AG09309 (cell line): Measurements from ENCODE around the gene FXYD3.
"Not testable (repeated sequence)": the region's sequence is repeated elsewhere in the genome, so short reads cannot be mapped to it uniquely, and the experiment has no call there.

Source experiments
- DNase-seq: peaks from one replicate; pipeline ENCODE4 v3.0.0-alpha.2; 2010; ENCODE audit warnings: low read depth
- H3K4me3 ChIP-seq: 2 replicates; pipeline ENCODE4 v1.5.1; 2011; ENCODE audit warnings: mild to moderate bottlenecking, low read depth, low read length, moderate library complexity; ENCODE audit not compliant: control insufficient read depth
- TF ChIP-seq, protein P1 (sequence below): IDR thresholded peaks from 2 replicates; pipeline ENCODE4 v1.5.1; 2011; ENCODE audit warnings: mild to moderate bottlenecking, low read depth, low read length, inconsistent platforms; ENCODE audit not compliant: insufficient read depth, control insufficient read depth; ENCODE audit errors: missing control alignments

Gene FXYD3

DNA sequence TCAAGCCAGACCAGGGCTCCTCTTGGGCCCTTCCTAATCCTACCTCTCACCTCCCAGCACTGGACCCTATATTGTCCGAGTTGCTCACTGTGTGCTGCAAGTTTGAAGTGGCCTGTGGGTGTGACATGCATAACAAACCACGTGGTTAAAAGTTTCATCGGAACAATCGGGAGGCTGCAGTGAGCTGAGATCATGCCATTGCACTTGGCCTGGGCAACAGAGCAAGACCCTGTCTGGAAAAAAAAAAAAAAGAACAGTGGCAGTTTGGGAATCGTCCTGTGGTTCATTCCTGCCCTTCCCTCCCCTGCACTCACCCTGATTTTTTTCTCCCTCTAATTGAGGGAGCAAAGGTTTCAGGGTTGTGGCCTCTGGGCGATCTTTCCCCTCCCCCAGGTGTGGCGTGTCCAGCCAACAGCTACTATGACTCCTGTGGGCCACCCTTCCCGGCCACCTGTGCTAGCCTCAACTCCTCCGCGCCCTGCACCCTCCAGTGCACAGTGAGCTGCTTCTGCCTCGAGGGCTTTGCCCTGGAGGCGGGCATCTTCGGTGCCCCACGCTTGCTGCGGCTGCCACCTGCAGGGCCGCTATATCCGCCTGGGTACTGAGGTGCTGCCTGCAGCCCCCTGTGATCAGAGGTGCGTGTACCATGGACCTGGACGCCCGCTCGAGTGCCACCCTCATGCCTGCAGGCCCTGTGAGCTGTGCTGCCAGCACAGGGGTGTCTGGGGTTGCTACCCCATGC is 16.3 kb upstream of the FXYD3 start:
- TF ChIP-seq, protein P1, sequence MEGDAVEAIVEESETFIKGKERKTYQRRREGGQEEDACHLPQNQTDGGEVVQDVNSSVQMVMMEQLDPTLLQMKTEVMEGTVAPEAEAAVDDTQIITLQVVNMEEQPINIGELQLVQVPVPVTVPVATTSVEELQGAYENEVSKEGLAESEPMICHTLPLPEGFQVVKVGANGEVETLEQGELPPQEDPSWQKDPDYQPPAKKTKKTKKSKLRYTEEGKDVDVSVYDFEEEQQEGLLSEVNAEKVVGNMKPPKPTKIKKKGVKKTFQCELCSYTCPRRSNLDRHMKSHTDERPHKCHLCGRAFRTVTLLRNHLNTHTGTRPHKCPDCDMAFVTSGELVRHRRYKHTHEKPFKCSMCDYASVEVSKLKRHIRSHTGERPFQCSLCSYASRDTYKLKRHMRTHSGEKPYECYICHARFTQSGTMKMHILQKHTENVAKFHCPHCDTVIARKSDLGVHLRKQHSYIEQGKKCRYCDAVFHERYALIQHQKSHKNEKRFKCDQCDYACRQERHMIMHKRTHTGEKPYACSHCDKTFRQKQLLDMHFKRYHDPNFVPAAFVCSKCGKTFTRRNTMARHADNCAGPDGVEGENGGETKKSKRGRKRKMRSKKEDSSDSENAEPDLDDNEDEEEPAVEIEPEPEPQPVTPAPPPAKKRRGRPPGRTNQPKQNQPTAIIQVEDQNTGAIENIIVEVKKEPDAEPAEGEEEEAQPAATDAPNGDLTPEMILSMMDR = no peak
- DNase-seq = no peak
- no peak overlapping the region for H3K4me3 ChIP-seq

DNA sequence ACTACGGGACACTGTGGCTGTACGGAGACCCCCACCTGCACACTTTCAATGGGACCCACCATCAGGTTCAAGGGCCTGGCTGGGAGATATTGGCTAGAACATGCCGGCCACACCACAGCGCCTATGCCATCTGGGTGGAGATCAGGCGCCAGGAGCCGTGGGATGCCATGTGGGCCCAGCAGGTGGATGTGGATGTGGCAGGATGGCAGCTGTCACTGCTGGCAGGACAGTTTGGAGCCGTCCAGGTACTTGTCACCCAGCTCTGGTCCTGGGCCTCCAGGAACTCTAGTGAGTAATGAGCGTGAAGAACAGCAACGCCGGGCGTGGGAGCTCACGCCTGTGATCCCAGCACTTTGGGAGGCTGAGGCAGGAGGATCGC is 15.7 kb upstream of the FXYD3 start:
- H3K4me3 ChIP-seq = no peak overlapping the region
- TF ChIP-seq, protein P1 = no peak
- DNase-seq = no peak

DNA sequence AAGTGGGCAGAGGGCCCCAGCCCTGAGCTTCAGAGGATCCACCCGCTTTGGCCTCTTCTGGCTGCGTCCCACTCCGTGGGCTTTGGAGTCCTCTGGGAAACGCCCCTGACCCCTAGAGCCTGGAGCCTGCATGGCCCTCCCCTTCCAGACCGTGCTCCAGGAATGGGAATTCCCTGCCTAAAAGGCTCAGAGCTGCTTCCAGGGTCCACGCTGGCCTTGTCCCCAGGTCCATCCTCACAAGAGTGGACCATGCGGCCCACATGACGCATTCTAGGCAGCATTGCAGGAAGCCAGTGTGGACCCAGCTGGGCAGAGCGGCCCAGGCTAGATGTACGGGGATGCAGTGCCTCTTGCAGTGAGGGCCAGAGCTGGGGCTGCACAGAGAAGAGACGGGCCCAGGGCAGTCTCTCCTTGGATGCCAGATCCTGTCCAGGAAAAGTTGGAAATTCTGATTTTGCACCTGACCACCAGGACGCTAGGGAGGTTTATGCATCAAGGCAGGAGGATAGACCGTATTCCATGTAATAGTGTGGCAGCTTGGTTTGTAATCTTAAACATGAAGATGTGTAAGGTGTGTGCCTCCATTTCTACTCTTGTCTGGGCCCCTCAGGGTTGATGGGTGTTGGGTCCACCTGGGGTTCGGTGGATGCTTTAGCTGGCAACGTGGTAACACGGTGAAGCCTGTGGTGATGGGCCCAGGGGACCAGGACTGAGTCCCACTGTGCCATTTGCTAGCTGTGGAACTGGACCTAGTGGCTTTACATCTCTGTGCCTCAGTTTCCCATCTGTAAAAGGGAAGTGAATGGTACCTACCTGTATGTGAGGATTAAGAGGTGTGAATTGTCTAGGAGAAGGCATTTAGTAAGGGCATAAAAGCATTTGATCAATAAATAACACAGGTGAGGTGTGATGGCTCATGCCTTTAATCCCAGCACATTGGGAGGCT is 14.8 kb upstream of the FXYD3 start:
- TF ChIP-seq, protein P1 = no peak
- no peak for DNase-seq
- no peak overlapping the region for H3K4me3 ChIP-seq

DNA sequence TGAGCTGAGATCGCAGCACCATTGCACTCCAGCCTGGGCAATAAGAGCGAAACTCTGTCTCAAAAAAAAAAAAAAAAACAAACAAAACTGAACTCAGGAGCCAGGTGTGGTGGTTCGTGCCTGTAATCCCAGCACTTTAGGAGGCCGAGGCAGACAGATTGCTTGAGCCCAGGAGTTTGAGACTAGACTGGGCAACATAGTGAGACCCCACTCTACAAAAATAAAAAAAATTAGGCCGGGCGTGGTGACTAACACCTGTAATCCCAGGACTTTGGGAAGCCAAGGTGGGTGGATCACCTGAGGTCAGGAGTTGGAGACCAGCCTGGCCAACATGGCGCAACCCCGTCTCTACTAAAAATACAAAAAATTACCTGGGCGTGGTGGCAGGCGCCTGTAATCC is 13.7 kb upstream of the FXYD3 start:
- not testable (repeated sequence) for DNase-seq, H3K4me3 ChIP-seq

DNA sequence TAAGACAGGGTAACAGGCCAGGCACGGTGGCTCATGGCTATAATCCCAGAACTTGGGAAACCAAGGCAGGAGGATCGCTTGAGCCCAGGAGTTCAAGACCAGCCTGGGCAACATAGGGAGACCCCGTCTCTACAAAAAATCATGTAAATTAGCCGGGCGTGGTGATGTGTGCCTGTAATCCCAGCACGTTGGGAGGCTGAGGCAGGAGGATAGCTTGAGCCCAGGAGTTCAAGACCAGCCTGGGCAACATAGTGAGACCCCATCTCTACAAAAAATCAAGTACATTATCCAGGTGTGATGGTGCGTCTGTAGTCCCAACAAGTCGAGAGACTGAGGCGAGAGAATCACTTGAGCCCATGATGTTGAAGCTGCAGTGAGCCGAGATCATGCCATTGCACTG is 12.0 kb upstream of the FXYD3 start:
- not testable (repeated sequence) for DNase-seq, H3K4me3 ChIP-seq

DNA sequence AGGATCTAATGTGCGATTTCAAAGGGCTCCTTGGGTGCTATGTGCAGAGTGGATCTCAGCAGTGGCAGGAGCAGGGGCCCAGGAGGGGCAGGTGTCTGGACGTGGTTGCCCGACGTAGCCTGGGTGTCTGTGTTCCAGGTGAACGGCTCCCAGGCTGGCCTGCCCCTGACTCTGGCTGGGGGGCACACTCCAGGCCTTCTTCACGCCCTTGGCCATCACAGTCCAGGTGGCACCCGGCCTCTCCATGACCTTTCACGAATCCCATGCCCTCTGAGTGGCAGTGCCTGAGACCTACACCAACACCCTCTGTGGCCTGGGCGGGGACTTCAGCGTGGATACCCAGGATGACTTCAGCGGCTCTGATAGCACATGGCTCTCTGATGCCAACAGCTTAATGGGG is 11.3 kb upstream of the FXYD3 start:
- TF ChIP-seq, protein P1 = no peak
- H3K4me3 ChIP-seq = no peak overlapping the region

DNA sequence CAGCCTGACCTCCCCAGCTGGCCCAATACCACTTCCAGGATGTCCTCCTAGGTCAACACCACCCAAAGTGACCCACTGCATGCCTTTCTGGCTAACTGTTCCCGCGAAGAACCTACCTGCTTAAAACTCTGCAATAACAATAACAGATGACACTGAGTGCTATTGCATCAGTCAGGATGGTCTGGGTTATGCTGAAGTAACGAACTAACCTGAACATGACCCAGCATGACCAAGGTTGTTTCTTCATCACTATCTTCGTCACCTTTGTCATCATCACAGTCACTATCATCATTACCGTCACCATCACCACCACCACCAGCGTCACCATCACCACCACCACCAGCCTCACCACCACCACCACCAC is 10.6 kb upstream of the FXYD3 start:
- H3K4me3 ChIP-seq = no peak overlapping the region
- no peak for DNase-seq
- TF ChIP-seq, protein P1 = no peak

More for the DNA sequence above, 11.3 kb upstream of the FXYD3 start:
- DNase-seq = no peak
